ENCODE measurements around the gene EXT2.

Gene EXT2

DNA sequence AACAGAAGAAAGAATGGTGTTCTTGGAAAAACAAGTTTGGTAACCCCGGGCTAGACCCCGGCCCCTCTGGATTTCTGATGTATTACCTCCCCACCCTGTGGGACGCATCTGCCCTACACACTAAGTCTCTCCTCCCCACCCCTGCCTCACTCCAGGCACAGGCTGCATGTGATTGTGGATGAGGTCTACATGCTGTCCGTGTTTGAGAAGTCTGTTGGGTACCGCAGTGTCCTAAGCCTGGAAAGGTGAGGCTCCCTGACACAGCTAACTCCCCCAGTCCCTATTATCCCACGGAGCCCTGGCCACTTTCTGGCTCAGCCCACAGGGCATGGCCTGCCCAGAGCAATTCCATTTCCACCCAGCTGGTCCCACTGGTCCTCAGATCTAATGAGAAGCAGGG is 16.1 kb upstream of the EXT2 start:
- Mint-ChIP-seq H3K9me3 (peaks cover 3% of the 10 kb centered on the region), H3K27me3 (ENCODE audit: low read depth) (no peaks in the 10 kb centered on the region), H3K36me3 (ENCODE audit: low read depth) (peaks cover 14% of the 10 kb centered on the region), H3K4me3 (no peak overlapping the region), H3K27ac (no peak overlapping the region), H3K4me1 (no peaks in the 10 kb centered on the region)
- TF ChIP-seq, protein P1, sequence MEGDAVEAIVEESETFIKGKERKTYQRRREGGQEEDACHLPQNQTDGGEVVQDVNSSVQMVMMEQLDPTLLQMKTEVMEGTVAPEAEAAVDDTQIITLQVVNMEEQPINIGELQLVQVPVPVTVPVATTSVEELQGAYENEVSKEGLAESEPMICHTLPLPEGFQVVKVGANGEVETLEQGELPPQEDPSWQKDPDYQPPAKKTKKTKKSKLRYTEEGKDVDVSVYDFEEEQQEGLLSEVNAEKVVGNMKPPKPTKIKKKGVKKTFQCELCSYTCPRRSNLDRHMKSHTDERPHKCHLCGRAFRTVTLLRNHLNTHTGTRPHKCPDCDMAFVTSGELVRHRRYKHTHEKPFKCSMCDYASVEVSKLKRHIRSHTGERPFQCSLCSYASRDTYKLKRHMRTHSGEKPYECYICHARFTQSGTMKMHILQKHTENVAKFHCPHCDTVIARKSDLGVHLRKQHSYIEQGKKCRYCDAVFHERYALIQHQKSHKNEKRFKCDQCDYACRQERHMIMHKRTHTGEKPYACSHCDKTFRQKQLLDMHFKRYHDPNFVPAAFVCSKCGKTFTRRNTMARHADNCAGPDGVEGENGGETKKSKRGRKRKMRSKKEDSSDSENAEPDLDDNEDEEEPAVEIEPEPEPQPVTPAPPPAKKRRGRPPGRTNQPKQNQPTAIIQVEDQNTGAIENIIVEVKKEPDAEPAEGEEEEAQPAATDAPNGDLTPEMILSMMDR (IDR thresholded peaks at IDR 0.05; ENCODE audit: unreplicated experiment in 3 of 3), result no peak

DNA sequence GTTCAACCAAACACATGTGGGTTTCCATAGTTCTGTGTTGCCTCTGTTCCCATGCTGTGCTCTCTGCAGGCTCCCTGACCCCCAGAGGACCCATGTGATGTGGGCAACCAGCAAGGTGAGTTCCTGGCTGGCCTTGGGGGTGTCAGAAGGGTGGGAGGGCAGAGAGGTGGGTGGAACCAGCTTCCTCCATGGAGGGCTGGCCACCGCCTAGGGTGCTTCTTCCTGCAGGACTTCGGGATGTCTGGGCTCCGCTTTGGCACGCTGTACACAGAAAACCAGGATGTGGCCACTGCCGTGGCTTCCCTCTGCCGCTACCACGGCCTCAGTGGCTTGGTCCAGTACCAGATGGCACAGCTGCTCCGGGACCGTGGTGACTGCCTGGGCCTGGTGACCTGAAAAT is 14.5 kb upstream of the EXT2 start:
- Mint-ChIP-seq H3K9me3 (peaks cover 8% of the 10 kb centered on the region), H3K36me3 (ENCODE audit: low read depth) (peaks cover 18% of the 10 kb centered on the region), H3K4me1 (no peaks in the 10 kb centered on the region), H3K4me3 (no peak overlapping the region), H3K27me3 (ENCODE audit: low read depth) (no peaks in the 10 kb centered on the region), H3K27ac (no peak overlapping the region)
- TF ChIP-seq, protein P1 (IDR thresholded peaks at IDR 0.05; ENCODE audit: unreplicated experiment in 3 of 3), result no peak

DNA sequence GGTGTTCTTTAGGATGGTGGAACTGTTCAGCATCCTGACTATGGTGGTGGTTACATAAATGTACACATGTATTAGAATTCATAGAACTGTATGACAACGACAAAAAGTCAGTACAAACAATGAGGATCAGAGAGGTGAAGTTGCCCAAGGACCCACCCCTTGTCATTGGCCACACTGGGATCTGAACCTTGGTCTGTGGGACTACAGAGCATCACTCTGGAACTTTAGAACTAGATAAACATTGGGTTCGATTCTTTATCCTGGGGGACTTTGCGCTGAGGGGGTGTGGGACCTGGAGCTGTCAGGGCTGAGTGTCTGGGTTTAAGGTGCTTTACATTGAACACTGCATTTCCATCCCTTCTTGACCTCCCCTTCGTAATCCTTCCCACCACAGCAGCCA is 12.8 kb upstream of the EXT2 start:
- Mint-ChIP-seq H3K4me3 (no peak overlapping the region), H3K27me3 (ENCODE audit: low read depth) (no peaks in the 10 kb centered on the region), H3K4me1 (no peaks in the 10 kb centered on the region), H3K27ac (no peak overlapping the region), H3K36me3 (ENCODE audit: low read depth) (peaks cover 13% of the 10 kb centered on the region), H3K9me3 (peaks cover 8% of the 10 kb centered on the region)
- TF ChIP-seq, protein P1 (IDR thresholded peaks at IDR 0.05; ENCODE audit: unreplicated experiment in 3 of 3), result no peak

DNA sequence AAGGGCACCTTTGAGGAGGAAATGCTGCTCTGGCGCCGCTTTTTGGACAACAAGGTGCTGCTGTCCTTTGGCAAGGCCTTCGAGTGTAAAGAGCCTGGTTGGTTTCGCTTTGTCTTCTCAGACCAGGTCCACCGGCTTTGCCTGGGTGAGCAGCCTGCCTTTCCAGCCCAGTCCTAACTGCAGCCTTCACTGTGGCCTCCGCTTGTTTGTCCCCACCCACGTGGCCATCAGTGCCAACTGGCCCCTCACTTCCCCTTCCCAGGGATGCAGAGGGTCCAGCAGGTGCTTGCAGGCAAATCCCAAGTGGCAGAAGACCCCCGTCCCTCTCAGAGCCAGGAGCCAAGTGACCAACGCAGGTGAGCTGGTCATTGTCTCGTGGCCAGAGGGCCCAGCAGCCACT is 12.0 kb upstream of the EXT2 start:
- no peaks in the 10 kb centered on the region for H3K27me3 Mint-ChIP-seq (ENCODE audit: low read depth)
- H3K9me3 Mint-ChIP-seq, result peaks cover 8% of the 10 kb centered on the region
- H3K4me1 Mint-ChIP-seq, result no peaks in the 10 kb centered on the region
- TF ChIP-seq, protein P1 (IDR thresholded peaks at IDR 0.05; ENCODE audit: unreplicated experiment in 3 of 3), result no peak
- H3K27ac Mint-ChIP-seq, result no peak overlapping the region
- no peak overlapping the region for H3K4me3 Mint-ChIP-seq
- peaks cover 14% of the 10 kb centered on the region for H3K36me3 Mint-ChIP-seq (ENCODE audit: low read depth)

DNA sequence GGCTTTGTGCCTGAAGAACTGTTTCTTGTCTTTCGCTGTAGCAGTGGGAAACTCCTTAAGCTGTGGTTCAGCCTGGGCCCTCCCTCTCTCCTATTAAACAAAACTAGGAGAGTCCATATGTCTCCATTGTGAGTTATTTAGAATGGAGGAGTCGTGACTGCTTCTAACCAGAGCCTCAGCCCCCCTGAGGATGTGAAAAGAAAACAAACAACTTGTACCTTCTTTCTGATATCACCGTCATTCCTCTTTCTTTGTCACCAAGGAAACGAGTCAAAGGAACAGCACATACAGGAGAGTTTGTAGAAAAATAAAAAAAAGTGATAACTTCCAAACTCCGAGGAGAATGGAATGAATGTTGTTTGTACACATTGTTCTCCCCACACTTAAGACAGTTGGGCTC is 11.6 kb upstream of the EXT2 start:
- Mint-ChIP-seq H3K9me3 (peaks cover 8% of the 10 kb centered on the region), H3K27ac (no peak overlapping the region), H3K4me1 (no peaks in the 10 kb centered on the region), H3K27me3 (ENCODE audit: low read depth) (no peaks in the 10 kb centered on the region), H3K4me3 (no peak overlapping the region), H3K36me3 (ENCODE audit: low read depth) (peaks cover 17% of the 10 kb centered on the region)
- TF ChIP-seq, protein P1 (IDR thresholded peaks at IDR 0.05; ENCODE audit: unreplicated experiment in 3 of 3), result no peak

DNA sequence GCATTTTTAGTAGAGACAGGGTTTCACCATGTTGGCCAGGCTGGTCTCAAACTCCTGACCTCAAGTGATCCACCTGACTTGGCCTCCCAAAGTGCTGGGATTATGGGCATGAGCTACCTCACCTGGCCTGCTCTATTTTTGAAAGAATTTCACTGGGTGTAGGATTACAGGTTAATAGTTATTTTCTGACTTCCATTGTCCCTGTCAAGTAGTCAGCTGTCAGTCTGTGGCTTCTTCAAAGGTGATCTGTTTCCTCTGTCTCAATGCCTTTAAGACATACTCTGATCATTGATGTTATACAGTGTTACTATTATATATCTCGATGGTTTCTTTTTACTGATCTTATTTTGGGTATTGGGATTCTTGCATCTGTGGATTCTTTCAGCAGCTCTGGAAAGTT is 10.1 kb upstream of the EXT2 start:
- H3K27ac Mint-ChIP-seq, result no peak overlapping the region
- H3K9me3 Mint-ChIP-seq, result peaks cover 8% of the 10 kb centered on the region
- peaks cover 24% of the 10 kb centered on the region for H3K36me3 Mint-ChIP-seq (ENCODE audit: low read depth)
- no peak overlapping the region for H3K4me3 Mint-ChIP-seq
- no peaks in the 10 kb centered on the region for H3K4me1 Mint-ChIP-seq
- TF ChIP-seq, protein P1 (IDR thresholded peaks at IDR 0.05; ENCODE audit: unreplicated experiment in 3 of 3), result no peak
- H3K27me3 Mint-ChIP-seq (ENCODE audit: low read depth), result no peaks in the 10 kb centered on the region

All from nephron (organoid).